Myocyte (in vitro differentiated cells): ENCODE data around the gene CEL. TPM values are rescaled to one million over a fixed set of nuclear protein-coding genes. Genes with fewer than 3 reads are reported as not detected.

Source experiments
- DNase-seq: peaks from one replicate; pipeline ENCODE4 v3.0.0-alpha.2; 2012; ENCODE audit warnings: low read depth
- microRNA-seq: library from miRNA; unstranded; fragments of <30 nt; microRNA quantifications from one replicate; pipeline ENCODE4, GENCODE V29; 2016
- total RNA-seq: library from RNA; depleted of rRNA; stranded (reverse); fragments of >200 nt; gene quantifications from 2 replicates; pipeline ENCODE4 v1.2.3, GENCODE V29; 2014

The CEL gene
- total RNA-seq, 1 donor from 2014 or later, result 0.67 TPM

- DNase-seq, result no peak
Measured at GRCh38 chr9:133115604-133116345, 54.0 kb downstream of the CEL start.

GRCh38 chr9:133116346-133117231, 54.8 kb downstream of the CEL start:
- DNase-seq, result no peak

- DNase-seq, result peak; percentile 69
Measured at GRCh38 chr9:133117271-133118178, 55.7 kb downstream of the CEL start.

GRCh38 chr9:133118179-133118520, 56.4 kb downstream of the CEL start:
- DNase-seq, result no peak

- DNase-seq, result no peak
Measured at GRCh38 chr9:133118568-133118967, 56.8 kb downstream of the CEL start.

GRCh38 chr9:133119103-133119845, 57.5 kb downstream of the CEL start:
- no peak for DNase-seq

GRCh38 chr9:133119846-133120500, 58.2 kb downstream of the CEL start:
- no peak for DNase-seq

- no peak for DNase-seq
Measured at GRCh38 chr9:133120501-133121197, 58.9 kb downstream of the CEL start.

Small RNA genes within 50 kb of the gene (microRNA-seq; reads per million reads assigned to microRNA genes)
- gene MIR6877, result 1.3 reads per million

Other genes with a start within 250 kb of the CEL start
- gene AK8, start 183.7 kb upstream of the CEL start, total RNA-seq, result 0.13 and 0.16 TPM in 2 replicates
- 1.7 and 3.5 TPM in 2 replicates for gene SPACA9, start 183.1 kb upstream of the CEL start, total RNA-seq
- 30.3 and 54.3 TPM in 2 replicates for gene TSC1, start 117.4 kb upstream of the CEL start, total RNA-seq
- 0.10 TPM in 1 of 2 replicates, not detected in the other for gene GFI1B, start 83.3 kb upstream of the CEL start, total RNA-seq
- 50.6 and 59.6 TPM in 2 replicates for gene GTF3C5, start 31.0 kb upstream of the CEL start, total RNA-seq
- 11.3 and 17.6 TPM in 2 replicates for gene RALGDS, start 59.3 kb downstream of the CEL start, total RNA-seq
- gene GBGT1, start 101.9 kb downstream of the CEL start, total RNA-seq, result 1.4 and 5.9 TPM in 2 replicates
- not detected in 2 replicates for gene OBP2B, start 147.3 kb downstream of the CEL start, total RNA-seq
- not detected in 2 replicates for gene ABO, start 213.2 kb downstream of the CEL start, total RNA-seq